ENCODE data around the gene GRIA3. TPM values are rescaled to one million over a fixed set of nuclear protein-coding genes. Genes with fewer than 3 reads are reported as not detected.

GRIA3 gene
- total RNA-seq, 1 donor from 2014 or later: not detected

DNA sequence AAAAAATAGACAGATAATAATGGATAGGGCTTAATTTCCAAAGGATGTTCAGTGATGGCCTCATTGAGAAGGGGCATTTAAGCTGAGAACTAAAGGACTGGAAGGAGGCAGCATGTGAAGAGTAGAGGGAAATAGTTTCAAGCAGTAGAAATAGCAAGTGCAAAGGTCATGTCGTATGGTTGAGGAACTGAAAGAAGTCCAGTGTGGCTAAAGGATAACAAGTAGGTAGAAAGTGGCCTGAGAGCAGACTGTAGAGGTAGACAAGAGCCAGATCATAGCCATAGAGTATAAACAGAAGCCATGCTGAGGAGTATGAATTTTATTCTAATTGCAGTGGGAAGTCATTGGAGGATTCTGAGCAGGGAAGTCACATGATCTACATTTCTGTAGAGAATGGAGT, 72.3 kb downstream of the GRIA3 start:
- H3K4me1 Mint-ChIP-seq: no peaks in the 10 kb centered on the region
- intact Hi-C loops (cut with micrococcal nuclease): no loop called here
- no peak for DNase-seq
- H3K36me3 Mint-ChIP-seq (ENCODE audit: low read depth): no peaks in the 10 kb centered on the region
- no peak overlapping the region for H3K4me3 Mint-ChIP-seq
- ATAC-seq (ENCODE audit: low read depth): no peak
- ChIA-PET POLR2A (no interaction called here), CTCF (no interaction called here)
- TF ChIP-seq, protein P1, sequence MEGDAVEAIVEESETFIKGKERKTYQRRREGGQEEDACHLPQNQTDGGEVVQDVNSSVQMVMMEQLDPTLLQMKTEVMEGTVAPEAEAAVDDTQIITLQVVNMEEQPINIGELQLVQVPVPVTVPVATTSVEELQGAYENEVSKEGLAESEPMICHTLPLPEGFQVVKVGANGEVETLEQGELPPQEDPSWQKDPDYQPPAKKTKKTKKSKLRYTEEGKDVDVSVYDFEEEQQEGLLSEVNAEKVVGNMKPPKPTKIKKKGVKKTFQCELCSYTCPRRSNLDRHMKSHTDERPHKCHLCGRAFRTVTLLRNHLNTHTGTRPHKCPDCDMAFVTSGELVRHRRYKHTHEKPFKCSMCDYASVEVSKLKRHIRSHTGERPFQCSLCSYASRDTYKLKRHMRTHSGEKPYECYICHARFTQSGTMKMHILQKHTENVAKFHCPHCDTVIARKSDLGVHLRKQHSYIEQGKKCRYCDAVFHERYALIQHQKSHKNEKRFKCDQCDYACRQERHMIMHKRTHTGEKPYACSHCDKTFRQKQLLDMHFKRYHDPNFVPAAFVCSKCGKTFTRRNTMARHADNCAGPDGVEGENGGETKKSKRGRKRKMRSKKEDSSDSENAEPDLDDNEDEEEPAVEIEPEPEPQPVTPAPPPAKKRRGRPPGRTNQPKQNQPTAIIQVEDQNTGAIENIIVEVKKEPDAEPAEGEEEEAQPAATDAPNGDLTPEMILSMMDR (IDR thresholded peaks at IDR 0.05): no peak
- H3K27ac Mint-ChIP-seq: no peak overlapping the region
- H3K27me3 Mint-ChIP-seq: no peaks in the 10 kb centered on the region
- no peaks in the 10 kb centered on the region for H3K9me3 Mint-ChIP-seq

DNA sequence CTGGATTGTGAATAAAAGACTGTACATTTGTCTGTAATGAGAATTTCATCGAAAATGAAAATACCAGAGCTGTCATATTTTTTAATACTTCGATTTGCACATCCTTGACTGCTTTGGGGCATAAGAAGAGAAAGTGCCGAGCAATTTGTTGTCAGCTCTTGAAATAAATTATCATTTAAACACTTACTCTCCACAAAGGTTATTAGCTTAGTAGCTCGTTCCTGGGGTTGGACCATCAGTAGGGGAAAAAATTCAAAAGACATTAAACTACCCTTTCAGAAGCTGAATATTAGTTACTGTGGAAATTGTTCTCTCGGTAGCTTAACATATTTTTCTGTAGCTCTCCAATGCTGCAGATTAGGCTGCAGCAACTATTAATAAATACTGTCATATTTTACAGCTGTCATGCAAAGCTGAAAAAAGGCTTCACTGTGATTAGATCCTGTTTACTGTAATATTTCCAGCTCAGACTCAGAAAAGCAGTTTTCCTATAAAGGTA, 76.9 kb downstream of the GRIA3 start:
- intact Hi-C loops (cut with micrococcal nuclease): no loop called here

DNA sequence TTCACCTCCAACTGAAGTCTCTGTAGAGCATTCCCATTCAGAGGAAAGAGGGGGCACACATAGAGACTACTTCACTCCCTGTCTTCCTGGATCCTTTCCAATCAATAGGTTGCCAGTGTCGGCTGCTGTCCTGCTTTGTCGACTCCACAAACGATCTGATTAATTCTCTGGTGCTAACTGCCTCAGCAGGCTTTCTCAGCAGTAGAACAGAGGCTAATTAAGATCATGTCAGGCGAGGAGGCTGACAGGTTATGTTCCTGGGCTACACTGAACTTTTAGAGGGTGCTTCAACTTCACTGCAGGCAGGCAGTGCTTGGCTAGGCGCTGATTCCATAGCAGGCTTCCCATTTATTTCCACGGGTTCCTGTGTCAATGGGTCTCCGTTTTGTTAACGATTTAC, 79.2 kb downstream of the GRIA3 start:
- Mint-ChIP-seq H3K4me1 (no peaks in the 10 kb centered on the region), H3K9me3 (no peaks in the 10 kb centered on the region), H3K27ac (no peak overlapping the region), H3K36me3 (ENCODE audit: low read depth) (no peaks in the 10 kb centered on the region), H3K4me3 (no peak overlapping the region), H3K27me3 (no peaks in the 10 kb centered on the region)
- ATAC-seq (ENCODE audit: low read depth): no peak
- intact Hi-C loops (cut with micrococcal nuclease): no loop called here
- ChIA-PET POLR2A (no interaction called here), CTCF (no interaction called here)
- no peak for DNase-seq
- TF ChIP-seq, protein P1 (IDR thresholded peaks at IDR 0.05): no peak

More for the DNA sequence above, 76.9 kb downstream of the GRIA3 start:
- Mint-ChIP-seq H3K4me3 (no peak overlapping the region), H3K27me3 (no peaks in the 10 kb centered on the region), H3K9me3 (no peaks in the 10 kb centered on the region), H3K27ac (no peak overlapping the region), H3K4me1 (no peaks in the 10 kb centered on the region), H3K36me3 (ENCODE audit: low read depth) (no peaks in the 10 kb centered on the region)
- no peak for DNase-seq
- ChIA-PET POLR2A (no interaction called here), CTCF (no interaction called here)
- TF ChIP-seq, protein P1 (IDR thresholded peaks at IDR 0.05): no peak
- no peak for ATAC-seq (ENCODE audit: low read depth)

DNA sequence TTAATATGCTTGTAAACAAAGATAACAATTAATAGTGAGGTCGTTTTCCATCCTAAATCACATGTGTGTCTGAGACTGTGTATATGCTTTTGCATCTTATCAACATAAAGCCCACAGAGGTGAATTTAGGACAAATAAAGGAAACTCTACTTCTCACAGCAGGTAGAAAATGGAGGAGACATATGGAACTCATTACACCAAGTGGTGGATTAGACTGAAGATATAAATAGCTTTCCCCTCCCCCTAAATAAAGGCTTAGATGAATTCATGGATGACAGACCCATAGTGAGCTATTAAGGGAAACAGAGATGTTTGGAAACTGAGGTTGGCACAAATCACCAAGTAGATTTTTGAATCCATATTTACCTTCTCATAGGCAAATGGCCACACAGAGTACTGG, 79.7 kb downstream of the GRIA3 start:
- DNase-seq: no peak
- Mint-ChIP-seq H3K27ac (no peak overlapping the region), H3K4me3 (no peak overlapping the region), H3K36me3 (ENCODE audit: low read depth) (no peaks in the 10 kb centered on the region), H3K27me3 (no peaks in the 10 kb centered on the region), H3K9me3 (no peaks in the 10 kb centered on the region), H3K4me1 (no peaks in the 10 kb centered on the region)
- intact Hi-C loops (cut with micrococcal nuclease): no loop called here
- POLR2A ChIA-PET: no interaction called here
- no peak for ATAC-seq (ENCODE audit: low read depth)
- TF ChIP-seq, protein P1 (IDR thresholded peaks at IDR 0.05): no peak
- CTCF ChIA-PET: no interaction called here

DNA sequence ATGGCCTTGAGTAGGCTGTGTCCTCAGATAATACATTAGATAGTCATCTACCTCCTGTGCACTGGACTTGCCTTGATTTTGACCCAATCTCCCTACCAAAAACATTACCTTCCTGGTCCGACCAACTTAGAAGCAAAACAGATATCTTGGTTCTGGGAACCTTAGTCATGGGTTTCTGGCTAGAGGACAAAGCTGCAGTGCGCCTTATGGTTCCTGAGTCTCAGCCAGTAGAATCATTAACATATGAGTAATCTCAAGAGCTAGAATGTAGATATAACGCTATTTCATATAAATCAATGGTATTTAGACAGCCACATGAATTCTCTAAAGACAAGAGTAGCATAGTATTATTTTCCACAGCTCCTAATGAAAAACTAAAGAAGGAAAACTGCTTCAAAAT, 83.1 kb downstream of the GRIA3 start:
- Mint-ChIP-seq H3K27me3 (no peaks in the 10 kb centered on the region), H3K4me1 (no peaks in the 10 kb centered on the region), H3K36me3 (ENCODE audit: low read depth) (no peaks in the 10 kb centered on the region), H3K9me3 (no peaks in the 10 kb centered on the region), H3K4me3 (no peak overlapping the region), H3K27ac (no peak overlapping the region)
- TF ChIP-seq, protein P1 (IDR thresholded peaks at IDR 0.05): no peak
- no peak for ATAC-seq (ENCODE audit: low read depth)
- ChIA-PET CTCF (no interaction called here), POLR2A (no interaction called here)
- intact Hi-C loops (cut with micrococcal nuclease): no loop called here
- no peak for DNase-seq
